Tibial nerve (tissue), 4 donors: ENCODE measurements around the gene TAF8.

Experiments used
- EP300 ChIP-seq, 2 donors: sonication (generic); formaldehyde crosslinking; IDR thresholded peaks; one replicate each; pipeline ENCODE4 v1.6.1; 2017; ENCODE audit warnings: antibody characterized with exemption in 2 of 2, mild to moderate bottlenecking in 1 of 2
- POLR2A ChIP-seq, 2 donors: fragments of 450-650 bp; IDR thresholded peaks; one replicate each; pipeline ENCODE4 v1.6.1; 2017; ENCODE audit warnings: antibody characterized with exemption in 2 of 2, mild to moderate bottlenecking in 2 of 2, moderate library complexity in 2 of 2
- TF ChIP-seq, protein P1 (sequence below), 5 experiments: fragments of 200-600 bp in 3 of 5; fragments of 450-650 bp in 2 of 5; sonication (generic) in 3 of 5; IDR thresholded peaks; one replicate each; pipeline ENCODE4 v1.5.1; 2016 to 2019; ENCODE audit warnings: antibody characterized with exemption in 5 of 5, mild to moderate bottlenecking in 3 of 5, moderate library complexity in 2 of 5

DNA sequence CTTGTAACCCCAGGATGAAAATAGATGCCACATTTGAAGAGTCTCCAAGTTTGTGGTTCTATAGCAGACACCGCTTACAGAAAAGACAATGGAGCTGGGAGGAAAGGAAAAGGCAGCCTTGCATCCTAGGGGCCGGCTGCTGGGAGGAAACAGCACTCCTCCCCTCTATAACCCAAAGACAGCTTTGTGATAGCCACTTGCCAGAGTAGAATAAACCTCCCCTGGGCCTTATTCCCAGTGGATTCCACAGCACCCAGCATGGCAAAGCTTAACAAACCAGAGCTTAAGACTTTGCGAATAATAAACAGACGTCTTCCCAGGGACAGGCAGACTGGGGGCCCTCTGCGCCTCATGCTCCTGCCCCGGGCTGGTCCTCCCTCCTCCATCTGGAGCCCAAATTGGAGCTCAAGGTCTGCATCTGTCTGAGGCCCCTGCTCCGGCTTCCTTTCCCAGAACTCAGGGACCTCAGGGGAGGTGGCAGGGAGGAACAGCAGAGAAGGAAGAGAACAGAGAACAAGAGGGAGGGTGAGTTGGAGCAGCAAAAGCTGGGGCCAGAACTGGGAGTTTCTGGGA, 8.8 kb upstream of the TAF8 start:
- TF ChIP-seq, protein P1, sequence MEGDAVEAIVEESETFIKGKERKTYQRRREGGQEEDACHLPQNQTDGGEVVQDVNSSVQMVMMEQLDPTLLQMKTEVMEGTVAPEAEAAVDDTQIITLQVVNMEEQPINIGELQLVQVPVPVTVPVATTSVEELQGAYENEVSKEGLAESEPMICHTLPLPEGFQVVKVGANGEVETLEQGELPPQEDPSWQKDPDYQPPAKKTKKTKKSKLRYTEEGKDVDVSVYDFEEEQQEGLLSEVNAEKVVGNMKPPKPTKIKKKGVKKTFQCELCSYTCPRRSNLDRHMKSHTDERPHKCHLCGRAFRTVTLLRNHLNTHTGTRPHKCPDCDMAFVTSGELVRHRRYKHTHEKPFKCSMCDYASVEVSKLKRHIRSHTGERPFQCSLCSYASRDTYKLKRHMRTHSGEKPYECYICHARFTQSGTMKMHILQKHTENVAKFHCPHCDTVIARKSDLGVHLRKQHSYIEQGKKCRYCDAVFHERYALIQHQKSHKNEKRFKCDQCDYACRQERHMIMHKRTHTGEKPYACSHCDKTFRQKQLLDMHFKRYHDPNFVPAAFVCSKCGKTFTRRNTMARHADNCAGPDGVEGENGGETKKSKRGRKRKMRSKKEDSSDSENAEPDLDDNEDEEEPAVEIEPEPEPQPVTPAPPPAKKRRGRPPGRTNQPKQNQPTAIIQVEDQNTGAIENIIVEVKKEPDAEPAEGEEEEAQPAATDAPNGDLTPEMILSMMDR (IDR thresholded peaks at IDR 0.05) = no peak
- TF ChIP-seq POLR2A (IDR thresholded peaks at IDR 0.05) = no peak
- TF ChIP-seq EP300 (IDR thresholded peaks at IDR 0.05) = no peak
